Activated T-helper 2 cell treated with anti-CD3 and anti-CD28 coated beads, Interferon-gamma antibody, Interleukin-2, Interleukin-4, amounts not matched to agents 10 μg/mL and 5 μg/mL and 100 μg/mL, durations not matched to agents 14 hours and 24 hours and 36 hours (primary cell): ENCODE data around the gene DOCK1. TPM values are rescaled to one million over a fixed set of nuclear protein-coding genes. Genes with fewer than 3 reads are reported as not detected.

Source experiments
- DNase-seq: peaks from one replicate; pipeline ENCODE4 v3.0.0; 2021; ENCODE audit warnings: low spot score
- H3K27ac Mint-ChIP-seq: one replicate; pipeline ENCODE4 v1.8.0; 2021; ENCODE audit warnings: mixed read lengths
- H3K27me3 Mint-ChIP-seq: one replicate; pipeline ENCODE4 v1.8.0; 2021; ENCODE audit warnings: low read depth, mixed read lengths
- H3K36me3 Mint-ChIP-seq: one replicate; pipeline ENCODE4 v1.8.0; 2021; ENCODE audit warnings: low read depth, mixed read lengths
- H3K4me1 Mint-ChIP-seq: one replicate; pipeline ENCODE4 v1.8.0; 2021; ENCODE audit warnings: low read depth, mixed read lengths
- H3K4me3 Mint-ChIP-seq: one replicate; pipeline ENCODE4 v1.8.0; 2021; ENCODE audit warnings: low read depth, mild to moderate bottlenecking, moderate library complexity, mixed read lengths
- H3K9me3 Mint-ChIP-seq: one replicate; pipeline ENCODE4 v1.8.0; 2021; ENCODE audit warnings: mixed read lengths
- intact Hi-C: fragments of 100-400 bp; cut with micrococcal nuclease; formaldehyde crosslinking; loops from one replicate; pipeline ENCODE4 v1.15.1; 2023
- total RNA-seq: library from RNA; stranded (reverse); gene quantifications from 2 replicates; pipeline ENCODE4 v1.2.3, GENCODE V29; 2022

DOCK1 gene
- total RNA-seq, 1 donor from 2014 or later, result 0.59 TPM

DNA sequence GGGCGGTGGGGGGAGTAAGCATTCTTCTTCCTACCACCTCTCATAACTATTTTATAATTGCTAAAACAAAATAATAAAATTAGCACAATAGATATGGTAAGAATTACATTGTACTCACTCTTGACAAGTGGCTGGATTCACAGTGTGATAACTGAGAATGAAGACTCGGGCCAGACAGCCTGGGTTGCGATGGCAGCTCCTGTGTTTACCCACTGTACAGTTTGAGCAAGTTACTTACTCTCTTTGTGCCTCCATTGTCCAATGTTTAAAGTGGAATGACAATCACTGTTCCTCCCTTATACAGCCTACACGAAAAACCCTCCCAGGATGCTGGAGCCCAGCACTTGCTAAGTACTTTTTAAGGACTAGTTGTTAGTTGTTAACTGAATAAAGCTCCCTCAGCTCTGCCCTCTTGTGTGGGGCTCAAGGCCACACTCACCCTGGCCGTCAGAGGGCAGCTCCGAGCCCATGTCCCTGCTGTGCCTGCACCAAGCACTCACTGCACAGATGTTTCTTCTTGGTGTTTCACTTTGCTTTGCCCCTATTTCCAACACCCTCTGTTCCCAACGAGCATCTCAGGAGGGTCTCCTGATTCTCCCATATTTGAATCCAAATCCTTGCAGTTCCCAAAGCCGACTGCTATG lies 587.5 kb downstream of the DOCK1 start:
- H3K27me3 Mint-ChIP-seq, result no peaks in the 10 kb centered on the region
- DNase-seq, result no peak
- no peaks in the 10 kb centered on the region for H3K36me3 Mint-ChIP-seq
- intact Hi-C loops, result no loop called here
- H3K27ac Mint-ChIP-seq, result no peak overlapping the region
- no peaks in the 10 kb centered on the region for H3K9me3 Mint-ChIP-seq
- no peaks in the 10 kb centered on the region for H3K4me1 Mint-ChIP-seq
- H3K4me3 Mint-ChIP-seq, result no peak overlapping the region

- Mint-ChIP-seq H3K4me3 (no peak overlapping the region), H3K36me3 (no peaks in the 10 kb centered on the region), H3K27ac (no peak overlapping the region), H3K27me3 (no peaks in the 10 kb centered on the region), H3K9me3 (no peaks in the 10 kb centered on the region), H3K4me1 (no peaks in the 10 kb centered on the region)
- intact Hi-C loops, result no loop called here
- DNase-seq, result no peak
These were observed 590.8 kb downstream of the DOCK1 start for GRCh38 chr10:127496035-127496434.

GRCh38 chr10:127497685-127498084 lies 592.5 kb downstream of the DOCK1 start:
- H3K4me3 Mint-ChIP-seq, result no peak overlapping the region

GRCh38 chr10:127498087-127498486 lies 592.9 kb downstream of the DOCK1 start:
- Mint-ChIP-seq H3K4me3 (no peak overlapping the region), H3K27ac (no peak overlapping the region), H3K27me3 (no peaks in the 10 kb centered on the region), H3K36me3 (no peaks in the 10 kb centered on the region), H3K9me3 (no peaks in the 10 kb centered on the region), H3K4me1 (no peaks in the 10 kb centered on the region)
- intact Hi-C loops, result no loop called here
- DNase-seq, result no peak

More at GRCh38 chr10:127497685-127498084, 592.5 kb downstream of the DOCK1 start:
- no peaks in the 10 kb centered on the region for H3K4me1 Mint-ChIP-seq
- no peaks in the 10 kb centered on the region for H3K27me3 Mint-ChIP-seq
- intact Hi-C loops, result no loop called here
- no peak overlapping the region for H3K27ac Mint-ChIP-seq
- no peaks in the 10 kb centered on the region for H3K9me3 Mint-ChIP-seq
- no peak for DNase-seq
- H3K36me3 Mint-ChIP-seq, result no peaks in the 10 kb centered on the region

DNA sequence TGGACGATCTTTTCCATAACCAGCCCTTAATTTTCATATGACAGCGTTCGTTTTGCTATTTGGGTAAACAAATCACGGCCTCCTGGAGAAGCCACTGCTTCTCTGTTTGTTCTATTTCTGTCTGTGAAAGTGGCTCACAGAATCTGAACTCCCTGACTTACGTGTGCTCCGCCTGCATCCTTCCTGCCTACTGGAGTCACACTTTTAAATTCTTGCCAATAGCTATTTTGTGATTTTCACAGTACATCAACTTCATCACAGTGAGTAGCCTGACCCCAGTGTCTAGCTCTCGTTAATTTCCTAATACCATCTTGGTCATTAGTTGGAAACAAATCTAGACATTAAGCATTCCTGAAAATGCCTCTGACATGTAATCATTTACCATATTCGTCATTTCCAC lies 594.9 kb downstream of the DOCK1 start:
- Mint-ChIP-seq H3K4me1 (no peaks in the 10 kb centered on the region), H3K9me3 (no peaks in the 10 kb centered on the region), H3K36me3 (no peaks in the 10 kb centered on the region), H3K4me3 (no peak overlapping the region), H3K27me3 (no peaks in the 10 kb centered on the region), H3K27ac (no peak overlapping the region)
- DNase-seq, result no peak
- intact Hi-C loops, result no loop called here

Other genes with a start within 250 kb of the DOCK1 start
- gene C10orf90, start 234.7 kb upstream of the DOCK1 start, total RNA-seq, result not detected in 2 replicates